Measurements from ENCODE around the gene PKHD1. TPM values are rescaled to one million over a fixed set of nuclear protein-coding genes. Genes with fewer than 3 reads are reported as not detected.

PKHD1 gene
- total and polyA plus RNA-seq, 2 of the 8 experiments (the other 6 are each of a cell fraction or from before 2014, with no cell fraction given) = 0.06 to 0.09 TPM

GRCh38 chr6:51574040-51574439, 513.4 kb downstream of the PKHD1 start (continued):
- TF ChIP-seq SUZ12 (IDR thresholded peaks at IDR 0.05; ENCODE audit: low read length) = no peak
- TF ChIP-seq RAD21 (IDR thresholded peaks at IDR 0.05 in 1 of 2, conservative IDR thresholded peaks at IDR 0.05 in 1 of 2; ENCODE audit: low read depth in 2 of 2, low read length in 2 of 2) = no peak
- no peak for TF ChIP-seq CBX5 (IDR thresholded peaks at IDR 0.05; ENCODE audit: low read depth, low read length)
- TF ChIP-seq SAP30 (IDR thresholded peaks at IDR 0.05; ENCODE audit: insufficient read depth, insufficient replicate concordance, low read length) = no peak
- no peak for TF ChIP-seq USF2 (IDR thresholded peaks at IDR 0.05; ENCODE audit: low read length)
- TF ChIP-seq ZNF274 (IDR thresholded peaks at IDR 0.05; ENCODE audit: borderline replicate concordance, extremely low read depth, low read length) = no peak
- no peak for TF ChIP-seq RXRA (IDR thresholded peaks at IDR 0.05; ENCODE audit: insufficient read depth, low read depth, low read length)
- TF ChIP-seq NRF1 (IDR thresholded peaks at IDR 0.05; ENCODE audit: low read depth, low read length) = no peak

Data from H1 (cell line).